ENCODE results near the gene CLK4.

DNA sequence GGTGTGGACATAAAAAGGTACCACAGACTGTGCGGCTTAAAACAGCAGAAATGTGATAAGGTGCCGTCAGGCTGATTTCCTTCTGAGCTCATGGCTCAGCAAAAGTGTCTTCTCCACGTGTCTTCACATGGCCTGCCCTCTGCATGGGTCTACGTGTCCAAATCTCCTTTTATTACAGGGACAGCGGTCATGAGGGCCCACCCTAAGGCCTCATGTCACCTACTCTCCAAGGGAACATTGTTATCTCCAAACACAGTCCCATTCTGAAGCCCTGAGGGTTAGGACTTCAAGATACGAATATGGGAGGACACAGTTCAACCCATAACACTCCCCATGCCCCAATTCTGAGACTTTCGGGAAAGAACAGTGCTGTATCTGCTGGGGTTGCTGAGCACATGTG, 71.8 kb downstream of the CLK4 start:
- TF ChIP-seq, protein P1, sequence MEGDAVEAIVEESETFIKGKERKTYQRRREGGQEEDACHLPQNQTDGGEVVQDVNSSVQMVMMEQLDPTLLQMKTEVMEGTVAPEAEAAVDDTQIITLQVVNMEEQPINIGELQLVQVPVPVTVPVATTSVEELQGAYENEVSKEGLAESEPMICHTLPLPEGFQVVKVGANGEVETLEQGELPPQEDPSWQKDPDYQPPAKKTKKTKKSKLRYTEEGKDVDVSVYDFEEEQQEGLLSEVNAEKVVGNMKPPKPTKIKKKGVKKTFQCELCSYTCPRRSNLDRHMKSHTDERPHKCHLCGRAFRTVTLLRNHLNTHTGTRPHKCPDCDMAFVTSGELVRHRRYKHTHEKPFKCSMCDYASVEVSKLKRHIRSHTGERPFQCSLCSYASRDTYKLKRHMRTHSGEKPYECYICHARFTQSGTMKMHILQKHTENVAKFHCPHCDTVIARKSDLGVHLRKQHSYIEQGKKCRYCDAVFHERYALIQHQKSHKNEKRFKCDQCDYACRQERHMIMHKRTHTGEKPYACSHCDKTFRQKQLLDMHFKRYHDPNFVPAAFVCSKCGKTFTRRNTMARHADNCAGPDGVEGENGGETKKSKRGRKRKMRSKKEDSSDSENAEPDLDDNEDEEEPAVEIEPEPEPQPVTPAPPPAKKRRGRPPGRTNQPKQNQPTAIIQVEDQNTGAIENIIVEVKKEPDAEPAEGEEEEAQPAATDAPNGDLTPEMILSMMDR (IDR thresholded peaks at IDR 0.05), result no peak
- TF ChIP-seq POLR2A (IDR thresholded peaks at IDR 0.05), result no peak
